ENCODE data around the gene PTTG1IP.

The PTTG1IP gene

DNA sequence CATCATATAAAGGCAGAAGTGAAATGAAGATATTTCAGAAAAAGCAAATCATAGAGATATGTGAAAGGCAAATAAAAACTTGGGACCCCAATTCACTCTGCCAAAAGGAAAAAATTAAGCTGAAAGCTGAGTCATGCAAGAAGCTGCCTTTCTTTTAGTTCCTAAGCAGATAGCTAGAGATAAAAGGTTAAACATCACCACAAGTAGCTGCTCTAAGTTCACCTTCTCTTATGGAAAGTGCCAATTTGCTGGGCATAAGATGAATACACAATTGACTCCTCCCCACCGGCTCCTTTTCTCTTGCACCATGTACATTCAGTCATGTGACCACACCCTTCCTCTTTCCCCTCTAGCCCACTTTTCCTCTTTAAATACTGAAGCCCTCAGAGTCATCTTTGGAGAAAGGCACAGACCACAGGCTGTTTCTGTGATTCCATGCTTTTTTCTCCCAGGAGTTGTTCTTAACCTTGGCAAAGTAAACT is 50.3 kb downstream of the PTTG1IP start:
- no peak for DNase-seq (ENCODE audit: low spot score)

DNA sequence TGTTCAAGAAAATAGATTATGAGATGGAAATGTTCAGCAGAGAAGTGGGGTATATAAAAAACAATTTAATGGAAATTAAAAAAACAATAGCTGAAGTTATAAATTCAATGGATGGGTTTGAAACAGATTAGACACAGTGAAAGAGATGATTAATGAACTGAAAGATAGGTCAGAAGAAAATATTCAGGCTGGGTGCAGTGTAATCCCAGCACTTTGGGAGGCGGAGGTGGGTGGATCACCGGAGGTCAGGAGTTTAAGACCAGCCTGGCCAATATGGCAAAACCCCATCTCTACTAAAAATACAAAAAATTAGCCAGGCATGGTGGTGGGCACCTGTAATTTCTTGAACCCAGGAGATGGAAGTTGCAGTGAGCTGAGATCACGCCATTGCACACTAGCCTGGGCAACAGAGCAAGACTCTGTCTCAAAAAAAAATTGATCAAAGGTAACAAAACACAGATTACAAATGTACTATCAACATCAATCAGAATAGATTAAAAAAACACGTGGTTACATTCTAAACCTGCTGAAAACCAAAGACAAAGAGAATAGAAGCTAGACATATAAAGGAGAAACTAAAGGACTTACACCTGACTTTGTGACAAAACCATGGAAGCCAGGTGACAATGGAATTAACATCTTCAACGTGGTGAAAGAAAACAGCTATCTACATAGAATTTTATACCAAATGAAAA is 50.9 kb downstream of the PTTG1IP start:
- no peak for DNase-seq (ENCODE audit: low spot score)

DNA sequence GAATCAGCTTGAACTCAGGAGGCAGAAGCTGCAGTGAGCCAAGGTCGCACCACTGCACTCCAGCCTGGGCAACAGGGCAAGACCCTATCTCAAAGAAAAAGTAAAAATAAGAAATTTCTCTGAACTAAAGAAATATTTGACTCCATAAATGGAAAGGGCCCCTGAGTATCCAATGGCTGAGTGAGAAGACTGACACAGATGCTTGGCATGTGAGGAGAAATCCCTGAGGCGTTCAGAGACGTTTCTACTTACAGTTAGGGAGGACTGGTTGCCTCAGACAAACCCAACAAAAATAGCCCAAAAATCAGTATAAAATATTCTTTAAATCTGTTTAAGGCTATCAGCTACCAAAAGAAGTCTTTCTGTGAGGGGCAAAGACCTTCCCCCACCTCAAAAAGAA is 52.6 kb downstream of the PTTG1IP start:
- DNase-seq (ENCODE audit: low spot score) = no peak

DNA sequence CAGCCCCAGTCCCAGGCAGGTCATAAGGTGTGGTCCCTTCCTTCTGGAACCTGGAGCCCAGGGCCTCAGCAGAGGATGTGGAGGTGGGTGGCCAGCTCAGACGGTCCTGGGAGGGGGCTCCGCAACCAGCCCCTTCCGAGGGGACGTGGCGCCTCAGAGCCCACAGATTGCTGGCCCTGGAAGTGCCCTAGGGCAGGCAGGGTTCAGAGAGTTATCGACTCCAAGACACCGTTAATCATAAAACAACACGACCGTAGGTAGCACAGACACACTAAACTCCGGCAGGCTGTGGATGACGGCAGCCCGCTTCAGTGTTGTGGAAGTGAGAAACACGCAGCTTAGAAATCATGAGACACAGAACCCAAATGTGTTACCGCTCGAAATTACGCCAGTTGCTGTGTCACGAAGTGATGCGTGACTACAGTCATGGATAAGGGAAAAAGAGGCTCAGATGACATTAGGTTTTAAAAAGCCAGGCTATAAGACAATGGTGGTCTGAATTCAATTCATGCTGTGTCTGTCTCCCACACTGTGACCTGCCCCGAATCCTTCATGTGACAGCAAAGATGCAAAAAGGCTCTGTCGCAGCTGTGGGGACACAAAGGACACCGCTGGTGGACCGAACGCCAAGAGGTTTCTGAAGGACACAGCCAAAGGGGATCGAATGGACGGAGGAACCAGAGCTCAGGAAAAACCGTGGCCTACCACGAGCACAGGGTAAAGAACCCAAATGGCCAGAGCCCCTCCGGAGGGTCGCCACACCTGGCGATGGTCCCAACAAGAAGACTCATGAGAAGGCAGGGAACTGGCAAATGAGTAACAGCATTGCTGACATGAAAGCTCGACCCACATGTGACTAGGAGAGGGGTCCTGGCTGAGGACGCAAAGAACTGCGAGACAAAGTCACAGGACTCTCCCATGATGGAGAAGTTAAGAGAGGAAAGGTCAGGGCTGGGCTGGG is 53.9 kb downstream of the PTTG1IP start:
- DNase-seq (ENCODE audit: low spot score) = no peak

DNA sequence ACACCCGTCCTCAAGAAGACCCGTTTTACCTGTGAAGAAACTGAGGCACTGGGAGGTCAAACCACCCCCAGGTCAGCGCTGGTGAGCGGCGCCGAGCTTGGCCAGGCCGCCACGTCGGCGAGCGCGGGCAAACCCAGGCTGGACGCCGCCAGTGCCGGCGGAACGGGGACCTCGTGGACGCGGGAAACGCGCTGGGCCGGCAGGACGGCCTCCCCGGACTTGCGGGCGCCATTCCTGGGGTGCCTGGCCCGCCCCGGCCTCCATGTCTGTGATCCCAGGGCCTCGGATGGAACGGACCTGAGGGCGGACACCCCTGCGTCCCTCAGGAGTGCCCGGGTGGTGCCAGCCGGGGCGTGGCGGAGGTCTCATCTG is 54.9 kb downstream of the PTTG1IP start:
- DNase-seq (ENCODE audit: low spot score) = no peak

DNA sequence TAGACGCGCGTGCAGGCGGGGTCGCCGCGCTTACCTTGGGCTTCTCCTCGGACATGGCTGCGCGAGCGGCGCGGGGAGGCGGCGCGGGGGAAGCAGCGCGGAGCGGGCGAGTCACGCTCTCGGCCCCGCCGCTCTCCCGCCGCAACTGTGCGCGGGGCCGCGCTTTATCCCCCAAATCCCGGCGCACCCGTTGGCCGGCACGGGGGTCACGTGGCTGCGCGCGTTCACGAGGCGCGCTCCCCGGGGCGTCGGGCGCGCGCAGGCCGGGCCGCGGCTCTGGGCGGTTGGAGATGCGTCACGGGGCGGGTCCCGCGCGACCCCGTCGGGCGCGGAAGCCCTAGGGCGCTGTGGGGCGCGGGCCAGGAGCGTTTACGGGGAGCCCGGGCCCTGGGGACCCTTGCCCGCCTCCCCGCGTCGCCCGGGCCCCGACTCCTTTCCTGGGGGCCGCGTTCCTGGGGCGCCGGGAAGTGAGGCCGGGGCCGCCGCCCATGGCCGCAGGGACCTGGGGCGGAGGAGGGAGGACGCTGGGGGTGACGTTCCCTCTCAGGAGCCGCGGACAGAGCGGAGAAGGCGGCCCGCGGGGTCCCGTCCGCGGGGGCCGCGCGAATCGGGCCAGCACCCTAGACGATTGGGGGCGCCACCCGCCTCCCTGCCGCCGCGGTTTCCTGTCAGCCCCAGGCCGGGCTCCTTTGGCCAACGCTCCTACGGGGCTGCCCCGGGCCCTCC is 55.4 kb downstream of the PTTG1IP start, which contains the start of gene SUMO3:
Gene SUMO3, minus strand, starts transcription at position 149 of the 726 bp plus-strand sequence. Its CDS starts 94 bp downstream, at position 55.
- peak; percentile 93 for DNase-seq (ENCODE audit: low spot score)

DNA sequence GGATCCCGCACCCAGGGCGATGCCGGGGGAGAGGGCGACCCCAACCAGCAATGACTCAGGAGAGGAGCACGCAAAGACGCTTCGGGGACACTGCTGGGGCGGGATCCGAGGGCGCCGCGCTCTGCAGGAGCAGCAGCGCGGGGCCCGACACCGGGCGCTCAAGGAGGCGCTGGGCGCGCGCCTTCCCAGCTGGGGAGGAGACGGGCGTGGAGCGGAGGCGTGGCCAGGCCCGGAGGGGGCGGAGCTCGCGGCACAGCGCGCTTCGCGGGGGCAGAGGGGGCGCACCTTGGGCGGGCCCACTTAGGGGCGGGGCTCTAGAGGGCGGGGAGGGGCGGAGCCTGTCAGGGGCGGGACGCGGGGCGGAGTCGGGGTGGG is 56.0 kb downstream of the PTTG1IP start:
- DNase-seq (ENCODE audit: low spot score) = peak; percentile 93

DNA sequence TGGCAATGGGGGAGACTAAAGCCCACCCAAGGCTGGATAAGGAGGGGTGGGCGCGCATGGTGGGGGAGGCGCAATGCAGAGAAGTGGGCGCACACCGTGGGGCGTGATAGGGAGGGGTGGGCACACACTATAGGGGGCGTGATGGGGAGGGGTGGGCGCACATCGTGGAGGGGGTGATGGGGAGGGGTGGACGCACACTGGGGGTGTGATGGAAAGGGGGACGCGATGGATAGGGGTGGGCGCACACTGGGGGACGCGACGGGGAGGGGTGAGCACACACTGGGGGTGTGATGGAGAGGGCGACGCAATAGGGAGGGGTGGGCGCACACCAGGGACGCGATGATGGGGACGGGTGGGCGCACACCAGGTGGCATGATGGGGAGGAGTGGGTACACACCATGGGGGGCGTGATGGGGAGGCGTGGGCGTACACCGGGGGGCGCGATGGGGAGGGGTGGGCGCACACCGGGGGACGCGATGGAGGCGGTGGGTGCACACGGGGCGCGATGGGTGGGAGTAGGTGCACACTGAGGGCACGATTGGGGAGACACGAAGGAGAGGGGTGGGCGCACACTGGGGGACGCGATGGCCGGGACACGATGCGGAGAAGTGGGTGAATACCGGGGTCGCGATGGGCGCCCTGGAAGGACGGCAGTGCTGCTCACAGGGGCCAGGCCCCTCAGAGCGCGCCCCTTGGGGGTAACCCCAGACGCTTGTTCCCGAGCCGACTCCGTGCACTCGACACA is 56.6 kb downstream of the PTTG1IP start:
- no peak for DNase-seq (ENCODE audit: low spot score)

DNA sequence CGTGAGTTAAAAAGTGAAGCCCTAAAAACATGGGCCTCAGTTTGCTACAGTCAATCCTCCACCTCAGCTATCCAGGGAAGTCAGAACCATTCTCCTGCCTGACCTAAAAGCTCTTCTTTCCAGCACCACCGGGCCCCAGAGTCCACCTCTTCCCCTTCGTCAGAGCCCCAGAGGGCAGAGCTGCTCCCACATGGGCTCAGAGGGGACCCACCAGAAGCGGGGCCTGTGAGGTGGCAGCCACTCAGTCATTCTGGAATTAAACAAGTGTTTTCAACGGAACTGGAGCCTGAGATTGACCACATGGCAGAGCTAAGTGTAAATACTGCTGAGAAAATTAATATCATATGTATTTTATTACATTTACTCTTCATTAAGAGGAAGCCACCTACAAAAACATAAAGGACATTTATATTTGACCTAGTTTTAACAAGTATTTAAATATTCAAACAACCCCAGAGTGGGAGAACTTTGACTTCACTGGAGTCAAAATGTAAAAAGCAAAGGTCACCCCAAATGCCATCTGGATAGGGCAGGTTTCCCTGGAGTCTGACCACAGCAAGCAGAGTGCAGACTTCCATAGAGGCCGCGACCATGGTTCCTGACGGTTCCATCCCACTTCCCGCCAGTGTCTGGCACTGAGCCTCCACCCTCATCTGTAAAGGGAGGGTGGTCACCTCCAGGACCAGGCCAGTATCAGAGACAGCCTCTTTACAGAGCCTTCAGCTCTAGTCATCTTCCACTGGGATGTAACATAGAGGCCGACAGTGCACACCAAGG is 57.5 kb downstream of the PTTG1IP start:
- DNase-seq (ENCODE audit: low spot score) = no peak

DNA sequence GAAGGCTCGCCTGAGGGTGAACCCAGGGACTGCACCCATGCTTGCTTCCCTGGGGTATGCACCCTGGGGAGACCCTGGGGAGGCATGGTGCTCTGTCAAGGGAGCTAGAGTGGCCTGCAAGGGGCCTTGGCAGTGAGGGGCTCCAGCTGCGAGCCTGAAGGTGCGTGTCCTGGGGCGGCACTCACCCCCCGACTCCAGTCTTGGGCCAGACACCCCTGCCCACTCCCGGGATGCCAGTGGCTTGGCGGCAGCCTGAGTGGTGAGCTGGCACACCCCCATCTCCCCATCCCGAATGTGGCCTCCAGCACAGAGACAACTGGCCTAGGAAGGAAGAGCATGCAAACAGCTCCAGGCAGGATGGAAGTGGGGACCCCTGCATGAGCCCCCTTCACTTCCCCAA is 58.3 kb downstream of the PTTG1IP start:
- DNase-seq (ENCODE audit: low spot score) = no peak

DNA sequence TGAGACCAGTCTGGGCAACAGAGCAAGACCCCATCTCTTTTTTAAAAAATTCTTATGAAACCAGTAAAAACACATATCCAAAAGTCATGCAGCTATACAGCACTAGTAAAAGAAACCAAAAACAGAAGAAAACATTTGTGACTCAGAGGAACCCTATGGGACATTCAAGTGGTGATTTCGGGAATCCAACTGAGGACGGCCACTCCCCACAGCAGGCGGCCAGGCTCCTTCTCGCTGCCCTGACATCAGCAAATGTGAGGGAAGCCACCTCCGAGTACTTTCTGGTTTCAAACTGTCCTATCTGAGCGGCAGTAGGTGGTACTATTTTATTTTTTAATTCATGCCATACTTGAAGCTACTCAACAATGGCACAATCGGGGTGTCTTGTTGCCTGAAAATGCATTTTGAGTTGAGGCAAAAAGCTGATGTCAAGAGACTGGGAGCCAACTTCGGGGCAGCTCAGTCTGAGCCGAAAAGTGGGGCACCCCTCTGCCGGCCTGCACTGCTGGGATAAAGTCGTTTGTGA is 58.9 kb downstream of the PTTG1IP start:
- DNase-seq (ENCODE audit: low spot score) = no peak

DNA sequence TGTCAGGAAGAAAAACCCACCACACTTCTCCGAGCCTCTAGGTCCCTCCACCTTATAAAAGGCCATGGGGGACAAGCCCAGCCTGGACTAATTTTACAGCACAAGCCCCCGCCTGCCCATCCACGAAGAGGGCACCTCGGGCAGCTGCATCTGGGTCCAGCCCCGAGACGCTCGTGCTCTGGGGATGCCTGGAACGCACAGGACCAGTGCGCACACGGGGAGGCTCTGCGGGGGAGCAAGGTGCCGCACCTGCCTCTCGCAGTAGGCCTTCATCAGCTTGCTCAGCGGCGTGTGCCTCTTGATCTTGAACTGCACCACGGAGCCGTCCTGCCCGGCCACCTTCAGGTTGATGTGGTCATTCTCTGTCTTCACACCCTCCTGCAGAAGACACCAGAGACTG is 59.8 kb downstream of the PTTG1IP start:
- no peak for DNase-seq (ENCODE audit: low spot score)

DNA sequence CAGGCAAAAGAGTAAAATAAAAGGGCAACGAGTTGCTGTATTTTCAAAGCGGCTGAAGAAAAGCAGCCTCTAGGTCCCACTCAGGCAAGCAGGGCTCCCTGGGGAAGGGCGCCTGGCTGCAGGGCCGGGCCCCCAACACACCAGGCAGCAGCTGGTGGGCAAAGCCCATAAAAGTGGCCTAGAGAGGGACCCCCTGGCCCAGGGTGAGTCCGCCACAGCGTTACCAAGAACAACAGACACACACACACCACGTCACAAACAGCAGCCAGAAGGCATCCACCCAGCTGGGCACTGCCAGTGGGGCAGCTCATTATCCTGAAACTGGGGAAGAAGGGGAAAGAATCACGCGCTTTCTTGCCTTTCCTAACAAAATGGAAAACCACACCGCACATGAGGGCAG is 60.3 kb downstream of the PTTG1IP start:
- DNase-seq (ENCODE audit: low spot score) = no peak

DNA sequence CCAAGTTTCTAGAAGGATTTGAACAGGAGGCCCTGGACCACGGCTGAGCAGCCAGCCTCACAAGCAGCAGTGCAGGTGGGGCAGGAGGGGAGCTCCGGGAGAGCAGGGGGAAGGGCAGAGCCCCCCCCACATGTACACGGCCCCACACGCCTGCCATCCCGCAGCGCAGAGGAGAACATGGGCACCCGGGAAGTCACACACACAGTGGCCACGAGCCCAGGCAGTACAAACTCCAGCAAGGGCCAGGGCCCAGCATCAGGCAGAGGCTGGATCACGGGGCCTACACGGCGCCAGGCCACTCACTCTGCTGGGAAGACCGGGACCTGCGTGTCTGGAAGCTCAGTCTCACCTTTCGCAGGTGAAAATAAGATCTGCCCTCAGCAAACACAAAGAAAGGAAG is 60.9 kb downstream of the PTTG1IP start:
- DNase-seq (ENCODE audit: low spot score) = no peak

DNA sequence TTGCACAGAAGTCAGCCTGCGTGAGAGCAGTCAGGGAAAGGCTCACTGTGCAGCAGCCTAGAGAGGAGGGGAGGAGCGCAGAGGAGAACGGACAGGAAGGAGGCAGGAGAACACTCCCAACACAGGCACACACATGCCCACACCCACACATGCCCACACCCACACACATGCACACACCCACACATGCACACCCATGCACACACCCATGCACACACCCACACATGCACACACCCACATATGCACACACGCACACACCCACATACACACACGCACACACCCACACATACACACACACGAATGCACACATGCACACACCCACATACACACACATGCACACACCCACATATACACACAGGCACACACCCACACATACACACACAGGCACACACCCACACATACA is 62.7 kb downstream of the PTTG1IP start:
- no peak for DNase-seq (ENCODE audit: low spot score)

DNA sequence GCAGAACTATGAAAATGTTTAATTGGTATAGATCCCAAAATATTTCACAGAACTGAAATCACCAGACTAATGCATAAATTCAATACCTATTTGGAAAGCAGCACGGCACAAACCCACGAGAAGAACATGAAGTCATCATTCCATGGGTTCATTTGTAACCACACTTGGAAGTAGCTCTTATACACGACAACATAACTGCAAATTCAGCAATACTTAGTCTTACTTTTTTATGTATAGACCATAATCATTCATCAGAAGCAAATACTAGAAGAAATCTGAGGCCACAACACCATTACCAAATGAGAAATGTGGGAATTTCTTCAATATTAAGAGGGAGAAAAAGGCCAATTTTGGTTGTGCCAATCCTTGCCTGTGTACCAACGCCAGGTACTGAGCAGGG is 67.6 kb downstream of the PTTG1IP start:
- no peak for DNase-seq (ENCODE audit: low spot score)

DNA sequence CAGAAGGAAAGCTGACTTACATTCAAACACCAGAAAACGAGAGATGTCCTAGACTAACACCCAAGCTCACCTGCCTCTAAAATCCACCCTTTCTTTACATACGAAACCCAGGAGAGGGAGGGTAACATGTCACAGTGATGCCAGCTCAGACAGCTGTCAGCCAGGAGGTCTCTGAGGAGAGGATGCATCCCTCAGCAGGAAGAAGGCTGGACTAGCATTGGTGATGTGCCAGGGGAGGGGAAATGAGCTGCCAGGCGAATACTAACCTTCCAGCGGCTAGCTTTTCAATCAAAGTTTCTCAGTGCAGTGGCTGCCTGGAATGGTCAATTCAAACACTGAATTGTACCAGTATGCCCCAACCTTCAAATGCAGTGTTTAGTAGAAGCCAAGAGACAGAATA is 68.3 kb downstream of the PTTG1IP start:
- DNase-seq (ENCODE audit: low spot score) = no peak

DNA sequence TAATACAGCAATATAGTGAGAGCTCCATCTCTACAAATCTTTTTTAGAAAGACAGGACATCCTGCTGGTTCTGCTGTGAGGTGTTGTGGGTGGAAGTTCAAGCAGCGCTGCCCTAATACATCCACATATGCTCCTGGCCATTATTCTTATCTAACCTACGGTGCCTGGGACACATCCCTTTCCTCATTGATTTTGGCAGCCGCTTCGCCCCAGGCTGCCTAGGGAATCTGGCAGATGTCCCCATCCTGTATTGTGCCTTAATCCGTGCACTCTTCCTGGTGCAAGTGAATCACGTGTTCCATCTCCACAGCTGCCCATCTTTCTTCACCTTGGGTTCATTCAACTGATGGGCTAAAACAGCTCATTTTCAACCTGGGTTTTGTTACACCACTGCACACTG is 68.7 kb downstream of the PTTG1IP start:
- no peak for DNase-seq (ENCODE audit: low spot score)

DNA sequence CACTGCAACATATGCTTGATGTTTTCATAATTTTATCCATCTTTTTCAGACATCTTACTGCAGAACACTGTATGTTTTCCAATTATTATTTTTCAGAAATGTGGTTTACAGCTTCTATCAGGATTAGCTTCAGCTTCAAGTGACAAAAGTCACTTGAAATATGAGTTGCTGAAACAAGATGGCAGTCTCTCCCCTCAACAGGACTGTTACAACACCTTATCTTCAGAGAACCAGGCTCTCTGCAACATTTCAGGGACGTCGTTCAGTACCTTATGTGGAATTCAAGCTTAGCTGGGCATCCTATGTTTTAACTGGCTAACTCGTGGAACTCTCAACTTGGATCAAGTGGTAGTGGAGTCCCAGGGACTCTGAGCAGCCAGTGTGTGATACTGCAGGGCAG is 69.8 kb downstream of the PTTG1IP start:
- no peak for DNase-seq (ENCODE audit: low spot score)

DNA sequence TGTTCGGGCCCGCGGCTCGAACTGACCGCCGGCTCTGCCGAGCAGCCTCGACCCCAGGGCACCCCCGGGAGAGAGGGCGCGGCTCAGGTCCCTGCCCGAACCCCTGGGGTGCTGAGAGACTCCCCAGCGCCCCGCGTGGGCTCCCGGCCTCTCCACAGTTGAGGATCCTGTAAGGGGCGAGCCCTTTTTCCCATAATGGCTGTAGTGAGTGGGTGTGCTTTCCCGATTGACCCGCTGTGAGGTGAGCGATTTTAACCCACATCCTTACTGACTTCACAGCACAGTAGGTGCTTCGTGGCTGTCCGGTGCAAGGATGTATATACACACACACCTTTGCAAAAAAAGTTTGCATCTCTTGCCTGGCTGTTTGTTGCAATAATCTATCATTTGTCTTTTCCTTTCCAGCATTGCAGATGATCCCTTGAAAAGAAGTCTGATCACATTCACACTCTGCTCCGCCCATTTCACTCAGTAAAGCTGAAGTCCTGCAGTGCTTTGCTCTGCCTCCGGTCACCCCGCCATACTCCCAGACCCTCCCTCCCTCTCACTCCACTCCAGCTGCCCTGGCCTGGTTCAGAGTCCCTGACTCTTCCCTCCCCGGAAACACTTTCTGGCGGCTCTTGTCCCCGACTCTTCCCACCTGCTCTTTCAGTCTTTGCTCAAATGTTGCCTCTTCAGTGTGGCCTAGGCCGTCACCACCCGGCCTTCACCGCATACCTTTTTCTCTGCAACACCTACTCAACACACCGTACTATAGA is 70.9 kb downstream of the PTTG1IP start:
- no peak for DNase-seq (ENCODE audit: low spot score)

All from left forelimb (tissue), 1 donor.